Stimulated activated CD8-positive, alpha-beta memory T cell treated with anti-CD3 and anti-CD28 coated beads, Interleukin-15, amount 100 ng/mL, for 24 hours (primary cell): ENCODE measurements around the gene SMIM11.
"Not testable (repeated sequence)": the region's sequence is repeated elsewhere in the genome, so short reads cannot be mapped to it uniquely, and the experiment has no call there.

Source experiments
- DNase-seq: peaks from one replicate; pipeline ENCODE4 v3.0.0-alpha.2; 2020; ENCODE audit warnings: low read depth

Gene SMIM11

GRCh38 chr21:34423805-34424204, 48.5 kb downstream of the SMIM11 start, which contains the start of gene SMIM34:
Gene SMIM34 (minus strand): TSS chr21:34423951. CDS start chr21:34423839, 112 bp downstream.
- DNase-seq, result not testable (repeated sequence)

GRCh38 chr21:34427339-34427738, 52.0 kb downstream of the SMIM11 start:
- not testable (repeated sequence) for DNase-seq

- not testable (repeated sequence) for DNase-seq
These were observed 53.1 kb downstream of the SMIM11 start for GRCh38 chr21:34428441-34428840.

- DNase-seq, result not testable (repeated sequence)
These were observed 54.4 kb downstream of the SMIM11 start for GRCh38 chr21:34429710-34430109.
